H1 (cell line): Measurements from ENCODE around the gene NT5DC1. TPM values are rescaled to one million over a fixed set of nuclear protein-coding genes. Genes with fewer than 3 reads are reported as not detected.

Experiments
- BRCA1 ChIP-seq: IDR thresholded peaks from 2 replicates; pipeline ENCODE4 v1.6.1; 2012; ENCODE audit warnings: low read depth, low read length, improper control_type of control experiment
- CHD1 ChIP-seq: IDR thresholded peaks from 2 replicates; pipeline ENCODE4 v1.6.1; 2012; ENCODE audit warnings: low read depth, low read length, improper control_type of control experiment
- CHD7 ChIP-seq: fragments of 300-600 bp; sonication (generic); IDR thresholded peaks from 2 replicates; pipeline ENCODE4 v1.7.1; 2012; ENCODE audit warnings: low read length, moderate library complexity, mild to moderate bottlenecking, inconsistent platforms; ENCODE audit not compliant: insufficient replicate concordance
- EGR1 ChIP-seq: IDR thresholded peaks from 2 replicates; pipeline ENCODE4 v1.6.1; 2011; ENCODE audit warnings: low read depth, low read length, borderline replicate concordance
- NRF1 ChIP-seq: IDR thresholded peaks from 2 replicates; pipeline ENCODE4 v1.6.1; 2011; ENCODE audit warnings: mild to moderate bottlenecking, low read depth, low read length, improper control_type of control experiment
- SAP30 ChIP-seq: fragments of 300-600 bp; sonication (generic); IDR thresholded peaks from 2 replicates; pipeline ENCODE4 v1.7.1; 2012; ENCODE audit warnings: low read length, moderate library complexity, mild to moderate bottlenecking, inconsistent platforms; ENCODE audit not compliant: insufficient read depth, insufficient replicate concordance
- SP4 ChIP-seq: IDR thresholded peaks from 2 replicates; pipeline ENCODE4 v1.6.1; 2012; ENCODE audit warnings: low read length, inconsistent platforms
- SRF ChIP-seq: IDR thresholded peaks from 2 replicates; pipeline ENCODE4 v1.6.1; 2011; ENCODE audit warnings: mild to moderate bottlenecking, low read depth, low read length, moderate library complexity
- TAF1 ChIP-seq: IDR thresholded peaks from 2 replicates; pipeline ENCODE4 v1.6.1; 2011; ENCODE audit warnings: mild to moderate bottlenecking, low read depth, low read length
- TEAD4 ChIP-seq: IDR thresholded peaks from 2 replicates; pipeline ENCODE4 v1.6.1; 2012; ENCODE audit warnings: low read depth, low read length, inconsistent platforms, mixed read lengths
- polyA plus RNA-seq, 7 experiments: library from polyadenylated mRNA; depleted of rRNA in 3 of 7; stranded (reverse) in 5 of 7; unstranded in 2 of 7; fragments of >200 nt in 5 of 7; fragments of 200-250 nt in 2 of 7; gene quantifications; 1 replicate in 5 of 7; 2 replicates in 1 of 7; 4 replicates in 1 of 7; pipeline versions ENCODE4 v1.2.1 to v1.2.3, GENCODE V29; 2011 to 2013; ENCODE audit warnings: missing spikeins in 2 of 7, mixed read lengths in 2 of 7
- total RNA-seq: library from RNA; stranded (reverse); fragmentation: NEBNext Ultra II Directional; extraction: Animal tissue kit (Norgen Biotek cat#: 25700); gene quantifications from 2 replicates; pipeline ENCODE4 v1.2.1, GENCODE V29; 2021

NT5DC1 gene
- total and polyA plus RNA-seq, 2 of the 8 experiments (the other 6 are each of a cell fraction or from before 2014, with no cell fraction given), result 25.3 to 72.7 TPM

DNA sequence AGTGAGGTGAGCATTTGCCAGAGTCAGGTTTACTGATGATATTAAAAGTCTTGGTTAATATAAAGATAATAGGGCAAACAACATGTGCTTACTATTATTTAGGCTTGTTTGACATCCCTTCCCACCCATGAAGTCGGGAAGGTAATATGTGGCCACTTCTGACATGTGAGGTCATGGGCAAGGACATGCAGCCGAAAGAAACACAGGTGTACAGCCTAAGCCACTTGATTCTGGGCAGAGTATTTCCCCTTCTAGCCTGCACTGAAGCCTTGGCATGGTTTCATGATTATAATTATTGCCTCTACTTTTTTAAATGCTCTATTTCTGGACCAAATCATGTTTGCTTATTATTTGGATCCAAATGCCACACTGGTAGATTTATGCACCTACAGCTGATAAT is 100.9 kb downstream of the NT5DC1 start (continued):
- no peak for TF ChIP-seq CHD7
- TF ChIP-seq CHD1, result no peak
- no peak for TF ChIP-seq SRF
- no peak for TF ChIP-seq SAP30
- TF ChIP-seq TEAD4, result no peak
- TF ChIP-seq BRCA1, result no peak
- TF ChIP-seq TAF1, result no peak
- no peak for TF ChIP-seq EGR1
- TF ChIP-seq SP4, result no peak
- no peak for TF ChIP-seq NRF1
- TF ChIP-seq, all 59 proteins: peak for 0
